Loucy (cell line): ENCODE results near the gene SYNE2.
A peak's percentile ranks its signal among the peaks of the same experiment; 100 is the strongest.
"Not testable (repeated sequence)": the region's sequence is repeated elsewhere in the genome, so short reads cannot be mapped to it uniquely, and the experiment has no call there.

Experiments
- H2AFZ ChIP-seq: fragments of 200-600 bp; sonication (generic); 2 replicates; pipeline ENCODE4 v1.6.0; 2016; ENCODE audit warnings: antibody characterized with exemption, mild to moderate bottlenecking, low read length, moderate library complexity
- H3F3A ChIP-seq: fragments of 200-600 bp; 2 replicates; pipeline ENCODE4 v1.6.0; 2016; ENCODE audit warnings: antibody characterized with exemption, low read depth, mild to moderate bottlenecking
- H3K27me3 ChIP-seq: fragments of 200-600 bp; sonication (generic); 2 replicates; pipeline ENCODE4 v1.6.1; 2014; ENCODE audit warnings: low read length, mild to moderate bottlenecking; ENCODE audit not compliant: insufficient read depth, poor library complexity, severe bottlenecking
- H3K36me3 ChIP-seq: fragments of 200-600 bp; sonication (generic); 2 replicates; pipeline ENCODE4 v1.6.1; 2016; ENCODE audit warnings: low read length; ENCODE audit not compliant: insufficient read depth
- H3K4me1 ChIP-seq: fragments of 200-600 bp; sonication (generic); 2 replicates; pipeline ENCODE4 v1.5.1; 2014; ENCODE audit warnings: low read length, mild to moderate bottlenecking; ENCODE audit not compliant: insufficient read depth, poor library complexity, severe bottlenecking
- H3K4me2 ChIP-seq: fragments of 200-600 bp; sonication (generic); 2 replicates; pipeline ENCODE4 v1.6.0; 2014; ENCODE audit warnings: antibody characterized with exemption, low read length, low read depth, mild to moderate bottlenecking; ENCODE audit not compliant: poor library complexity, severe bottlenecking
- H3K4me3 ChIP-seq: fragments of 200-600 bp; sonication (generic); 2 replicates; pipeline ENCODE4 v1.5.1; 2014; ENCODE audit warnings: low read length, mild to moderate bottlenecking, mixed read lengths; ENCODE audit not compliant: poor library complexity, severe bottlenecking
- H3K79me2 ChIP-seq: fragments of 200-600 bp; sonication (generic); 2 replicates; pipeline ENCODE4 v1.6.1; 2014; ENCODE audit warnings: low read length; ENCODE audit not compliant: insufficient read depth
- H3K9ac ChIP-seq: fragments of 200-600 bp; sonication (generic); 2 replicates; pipeline ENCODE4 v1.6.0; 2014; ENCODE audit warnings: mild to moderate bottlenecking, low read depth, low read length, moderate library complexity; ENCODE audit not compliant: poor library complexity, severe bottlenecking
- H3K9me2 ChIP-seq: fragments of 200-600 bp; sonication (generic); replicated peaks from 2 replicates; pipeline ENCODE4 v1.6.1; 2016; ENCODE audit warnings: low read depth, low read length, mixed read lengths
- H3K9me3 ChIP-seq: fragments of 200-600 bp; sonication (generic); 2 replicates; pipeline ENCODE4 v1.6.1; 2014; ENCODE audit warnings: mild to moderate bottlenecking, antibody characterized with exemption, low read length, low read depth; ENCODE audit not compliant: insufficient read depth
- H4K20me1 ChIP-seq: fragments of 200-600 bp; sonication (generic); 2 replicates; pipeline ENCODE4 v1.6.0; 2014; ENCODE audit warnings: antibody characterized with exemption, low read length, mild to moderate bottlenecking; ENCODE audit not compliant: insufficient read depth, poor library complexity, severe bottlenecking
- CTCF ChIP-seq: fragments of 200-600 bp; sonication (generic); conservative IDR thresholded peaks from 2 replicates; pipeline ENCODE4 v1.5.1; 2014; ENCODE audit warnings: mild to moderate bottlenecking, antibody characterized with exemption, low read length
- EZH2phosphoT487 ChIP-seq: fragments of 200-600 bp; IDR thresholded peaks from 2 replicates; pipeline ENCODE4 v1.6.1; 2018; ENCODE audit warnings: antibody characterized with exemption, mild to moderate bottlenecking, moderate library complexity, borderline replicate concordance

SYNE2 gene

GRCh38 chr14:63852817-63853731 is at the start of gene SYNE2:
SYNE2 (plus strand) TSS chr14:63853004; CDS start chr14:63909149, 56,145 bp downstream.
- Histone ChIP-seq H3K27me3 (no peaks in the 10 kb centered on the region), H3K9ac (peak within 1 kb of the TSS; percentile 62), H3K4me1 (peaks cover 40% of the 10 kb centered on the region), H3F3A (no peaks in the 10 kb centered on the region), H3K9me2 (no peaks in the 10 kb centered on the region; the same call in 1 of the 2 replicates), H3K79me2 (peaks cover 34% of the 10 kb centered on the region), H3K4me3 (peak within 1 kb of the TSS; percentile 83), H3K36me3 (no peaks in the 10 kb centered on the region), H4K20me1 (peaks cover 11% of the 10 kb centered on the region), H3K9me3 (no peaks in the 10 kb centered on the region), H3K4me2 (peak within 1 kb of the TSS; percentile 100), H2AFZ (peak within 1 kb of the TSS; percentile 90)
- TF ChIP-seq EZH2phosphoT487 (no peak), CTCF (no peak)

- H2AFZ ChIP-seq, H3K27me3 ChIP-seq, H3K4me1 ChIP-seq, H3K9me3 ChIP-seq, H3K79me2 ChIP-seq, H3K36me3 ChIP-seq, H4K20me1 ChIP-seq, H3K9ac ChIP-seq, H3F3A ChIP-seq, H3K9me2 ChIP-seq: not testable (repeated sequence)
- peak overlapping the region; percentile 72 for H3K4me2 ChIP-seq
- peak overlapping the region; percentile 68 for H3K4me3 ChIP-seq
These were observed 49.5 kb upstream of the SYNE2 start for GRCh38 chr14:63803221-63803791.

DNA sequence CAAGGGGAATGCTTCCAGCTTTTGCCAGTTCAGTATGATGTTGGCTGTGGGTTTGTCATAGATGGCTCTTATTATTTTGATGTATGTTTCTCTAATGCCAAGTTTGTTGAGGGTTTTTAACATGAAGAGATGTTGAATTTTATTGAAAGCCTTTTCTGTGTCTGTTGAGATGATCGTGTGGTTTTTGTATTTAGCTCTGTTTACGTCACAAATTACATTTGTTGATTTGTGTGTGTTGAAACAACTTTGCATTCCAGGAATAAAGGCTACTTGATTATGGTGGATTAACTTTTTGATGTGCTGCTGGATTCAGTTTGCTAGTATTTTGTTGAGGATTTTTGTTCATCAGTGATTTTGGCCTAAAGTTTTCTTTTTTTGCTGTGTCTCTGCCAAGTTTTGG is 46.7 kb upstream of the SYNE2 start:
- H3K9me2 ChIP-seq, H3F3A ChIP-seq, H2AFZ ChIP-seq, H3K4me2 ChIP-seq, H4K20me1 ChIP-seq, H3K9ac ChIP-seq, H3K36me3 ChIP-seq, H3K79me2 ChIP-seq, H3K9me3 ChIP-seq, H3K4me3 ChIP-seq, H3K27me3 ChIP-seq, H3K4me1 ChIP-seq: not testable (repeated sequence)

GRCh38 chr14:63811692-63812091 is 41.1 kb upstream of the SYNE2 start:
- not testable (repeated sequence) for H3K36me3 ChIP-seq, H3K27me3 ChIP-seq, H3K4me1 ChIP-seq, H3F3A ChIP-seq, H4K20me1 ChIP-seq, H2AFZ ChIP-seq, H3K9me3 ChIP-seq, H3K79me2 ChIP-seq, H3K4me2 ChIP-seq, H3K4me3 ChIP-seq, H3K9ac ChIP-seq, H3K9me2 ChIP-seq
